Calu3 (cell line): ENCODE data around the gene ZNF853. TPM values are rescaled to one million over a fixed set of nuclear protein-coding genes. Genes with fewer than 3 reads are reported as not detected.

Experiments used
- BruUV-seq: library from RNA; stranded (reverse); fragments of 400-500 nt; replicated peaks from 2 replicates; lab custom pipeline; 2021; lab: Mats Ljungman, UMichigan
- CTCF ChIA-PET: fragments of 300-600 bp; sonication (Branson Sonifier 250); formaldehyde crosslinking; loops from one replicate; lab custom pipeline; 2022; ENCODE audit warnings: antibody characterized with exemption; lab: Charles Lee
- DNase-seq: peaks from one replicate; pipeline ENCODE4 v3.0.0; 2022
- H3K27ac Mint-ChIP-seq: one replicate; pipeline ENCODE4 v1.8.0; 2022; ENCODE audit warnings: mixed read lengths; ENCODE audit not compliant: unreplicated experiment
- H3K27me3 Mint-ChIP-seq: one replicate; pipeline ENCODE4 v1.8.0; 2022; ENCODE audit warnings: mixed read lengths; ENCODE audit not compliant: unreplicated experiment
- H3K36me3 Mint-ChIP-seq: one replicate; pipeline ENCODE4 v1.8.0; 2022; ENCODE audit warnings: mild to moderate bottlenecking, moderate library complexity, mixed read lengths; ENCODE audit not compliant: insufficient read depth, unreplicated experiment
- H3K4me1 Mint-ChIP-seq: one replicate; pipeline ENCODE4 v1.8.0; 2022; ENCODE audit warnings: mild to moderate bottlenecking, low read depth, mixed read lengths; ENCODE audit not compliant: unreplicated experiment
- H3K4me3 Mint-ChIP-seq: one replicate; pipeline ENCODE4 v1.8.0; 2022; ENCODE audit warnings: mild to moderate bottlenecking, low read depth, moderate library complexity, mixed read lengths; ENCODE audit not compliant: unreplicated experiment
- H3K9me3 Mint-ChIP-seq: one replicate; pipeline ENCODE4 v1.8.0; 2022; ENCODE audit warnings: low read depth, mixed read lengths; ENCODE audit not compliant: unreplicated experiment
- intact Hi-C: fragments of 100-400 bp; cut with micrococcal nuclease; formaldehyde crosslinking; loops from one replicate; pipeline ENCODE4 v1.10.0; 2022; ENCODE audit not compliant: unreplicated experiment
- total RNA-seq: library from RNA; stranded (reverse); gene quantifications from 2 replicates; pipeline ENCODE4 v1.2.3, GENCODE V29; 2022
- TF ChIP-seq, protein P1 (sequence below): fragments of 200-600 bp; IDR thresholded peaks from one replicate; pipeline ENCODE4 v1.8.0; 2022; ENCODE audit warnings: antibody characterized with exemption; ENCODE audit not compliant: unreplicated experiment

ZNF853 gene
- total RNA-seq, 1 experiment from 2014 or later, result 11.4 TPM

DNA sequence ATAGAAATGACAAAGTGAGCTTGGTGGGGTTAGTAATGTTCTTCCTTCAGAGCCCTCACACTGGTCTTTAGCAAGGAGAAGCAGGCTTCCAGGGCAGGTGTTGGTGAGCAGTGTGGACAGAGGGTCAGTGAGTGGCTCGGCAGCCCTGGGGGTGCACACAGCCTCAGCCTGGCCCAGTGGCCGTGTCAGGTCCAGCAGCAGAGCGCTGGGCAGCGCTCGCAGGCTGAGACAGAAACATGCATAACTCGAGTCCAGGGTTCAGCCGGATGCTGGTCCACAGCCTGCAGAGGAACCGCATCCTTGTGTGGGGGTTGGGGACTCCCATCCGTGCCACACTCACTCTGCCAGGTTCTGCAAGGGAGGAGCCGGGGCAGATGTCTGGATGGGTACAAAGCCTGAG is 11.0 kb upstream of the ZNF853 start:
- TF ChIP-seq, protein P1, sequence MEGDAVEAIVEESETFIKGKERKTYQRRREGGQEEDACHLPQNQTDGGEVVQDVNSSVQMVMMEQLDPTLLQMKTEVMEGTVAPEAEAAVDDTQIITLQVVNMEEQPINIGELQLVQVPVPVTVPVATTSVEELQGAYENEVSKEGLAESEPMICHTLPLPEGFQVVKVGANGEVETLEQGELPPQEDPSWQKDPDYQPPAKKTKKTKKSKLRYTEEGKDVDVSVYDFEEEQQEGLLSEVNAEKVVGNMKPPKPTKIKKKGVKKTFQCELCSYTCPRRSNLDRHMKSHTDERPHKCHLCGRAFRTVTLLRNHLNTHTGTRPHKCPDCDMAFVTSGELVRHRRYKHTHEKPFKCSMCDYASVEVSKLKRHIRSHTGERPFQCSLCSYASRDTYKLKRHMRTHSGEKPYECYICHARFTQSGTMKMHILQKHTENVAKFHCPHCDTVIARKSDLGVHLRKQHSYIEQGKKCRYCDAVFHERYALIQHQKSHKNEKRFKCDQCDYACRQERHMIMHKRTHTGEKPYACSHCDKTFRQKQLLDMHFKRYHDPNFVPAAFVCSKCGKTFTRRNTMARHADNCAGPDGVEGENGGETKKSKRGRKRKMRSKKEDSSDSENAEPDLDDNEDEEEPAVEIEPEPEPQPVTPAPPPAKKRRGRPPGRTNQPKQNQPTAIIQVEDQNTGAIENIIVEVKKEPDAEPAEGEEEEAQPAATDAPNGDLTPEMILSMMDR, result no peak
- no TSS peak for BruUV-seq
- DNase-seq, result no peak
- Mint-ChIP-seq H3K4me1 (no peaks in the 10 kb centered on the region), H3K27me3 (no peaks in the 10 kb centered on the region), H3K36me3 (peaks cover 51% of the 10 kb centered on the region), H3K4me3 (no peak overlapping the region), H3K27ac (no peak overlapping the region), H3K9me3 (no peaks in the 10 kb centered on the region)
- intact Hi-C loops, result no loop called here
- CTCF ChIA-PET, result no interaction called here

DNA sequence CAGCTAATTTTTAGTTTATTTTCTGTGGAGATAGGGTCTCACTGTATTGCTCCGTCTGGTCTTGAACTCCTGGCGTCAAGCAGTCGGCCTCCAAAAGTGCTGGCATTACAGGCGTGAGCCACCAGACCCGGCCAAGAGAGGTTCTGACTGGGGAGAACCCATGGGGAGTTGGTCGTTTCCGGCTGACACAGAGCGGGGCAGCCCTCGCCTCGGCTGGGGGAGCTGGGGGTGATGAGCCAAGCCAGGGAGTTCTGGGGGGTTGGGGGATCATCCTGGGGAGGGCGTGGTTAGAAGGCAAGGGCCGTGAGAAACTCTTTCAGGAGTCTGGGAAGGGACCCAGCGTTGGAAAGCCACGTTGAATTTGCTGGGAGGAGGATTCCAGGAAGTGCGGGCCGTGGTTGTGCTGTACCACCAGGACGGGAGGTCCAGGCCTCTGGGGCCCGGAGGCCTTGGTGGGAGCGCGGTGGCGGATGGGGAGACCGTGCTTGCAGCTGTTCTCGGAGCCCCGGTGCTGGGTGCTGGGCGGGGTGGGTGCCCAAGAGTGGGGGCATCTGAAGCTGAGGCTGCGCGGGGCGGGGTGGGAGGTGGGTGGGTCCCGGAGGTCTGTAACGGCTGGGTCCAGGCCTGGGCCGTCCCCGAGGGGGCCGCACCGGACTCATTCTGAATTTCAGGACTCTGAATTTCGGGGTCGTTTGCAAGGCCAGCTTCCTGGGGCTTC is 8.4 kb upstream of the ZNF853 start:
- no peak for DNase-seq
- Mint-ChIP-seq H3K27ac (no peak overlapping the region), H3K9me3 (no peaks in the 10 kb centered on the region), H3K4me3 (no peak overlapping the region), H3K27me3 (peaks cover under 1% of the 10 kb centered on the region), H3K4me1 (no peaks in the 10 kb centered on the region), H3K36me3 (peaks cover 37% of the 10 kb centered on the region)
- intact Hi-C loops, result no loop called here
- no TSS peak for BruUV-seq
- CTCF ChIA-PET, result no interaction called here
- TF ChIP-seq, protein P1, result no peak

DNA sequence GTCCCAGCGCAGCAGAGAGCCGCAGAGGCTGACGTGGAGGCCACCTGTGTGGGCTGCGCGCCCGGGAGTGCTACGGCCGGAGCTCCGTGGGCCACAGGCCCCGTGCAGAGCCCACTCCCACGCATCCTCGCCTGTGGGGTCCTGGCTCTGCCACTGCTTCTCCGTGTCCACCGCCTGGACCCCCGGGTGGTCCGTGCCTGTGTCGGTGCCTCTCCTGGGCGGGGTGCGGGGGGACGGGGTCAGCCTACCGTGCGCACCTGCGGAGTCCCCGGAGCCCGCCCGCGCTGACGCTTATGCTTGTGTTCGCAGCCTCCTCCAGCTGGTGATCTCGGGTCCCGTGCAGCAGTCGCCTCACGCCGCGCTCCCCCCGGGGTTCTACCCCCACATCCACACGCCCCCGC is 7.8 kb upstream of the ZNF853 start:
- H3K27ac Mint-ChIP-seq, result no peak overlapping the region
- CTCF ChIA-PET, result no interaction called here
- TF ChIP-seq, protein P1, result no peak
- H3K4me3 Mint-ChIP-seq, result no peak overlapping the region
- DNase-seq, result no peak
- H3K36me3 Mint-ChIP-seq, result peaks cover 31% of the 10 kb centered on the region
- no peaks in the 10 kb centered on the region for H3K4me1 Mint-ChIP-seq
- intact Hi-C loops, result no loop called here
- H3K27me3 Mint-ChIP-seq, result peaks cover 7% of the 10 kb centered on the region
- no TSS peak for BruUV-seq
- H3K9me3 Mint-ChIP-seq, result no peaks in the 10 kb centered on the region

DNA sequence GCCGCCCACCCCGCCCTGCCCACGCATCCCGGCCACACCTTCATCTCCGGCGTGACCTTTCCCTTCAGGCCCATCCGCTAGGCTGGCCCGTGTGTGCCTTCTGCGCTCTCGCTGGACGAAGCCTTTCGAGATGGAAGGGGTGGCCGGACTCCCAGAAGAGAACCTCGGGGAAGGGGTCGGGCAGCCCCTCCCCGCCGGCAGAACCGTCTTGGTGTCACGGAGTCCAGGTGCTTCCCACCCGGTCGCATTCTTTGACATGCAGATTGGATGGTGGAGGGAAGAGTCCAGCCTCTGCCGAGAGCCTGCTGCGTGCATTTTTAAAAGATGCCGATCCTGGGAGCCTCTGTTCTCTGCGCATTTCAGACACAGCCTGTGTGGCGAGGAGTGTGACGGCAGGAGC is 7.3 kb upstream of the ZNF853 start:
- no peaks in the 10 kb centered on the region for H3K9me3 Mint-ChIP-seq
- no peak for DNase-seq
- TF ChIP-seq, protein P1, result no peak
- no peak overlapping the region for H3K27ac Mint-ChIP-seq
- intact Hi-C loops, result no loop called here
- peaks cover 27% of the 10 kb centered on the region for H3K36me3 Mint-ChIP-seq
- BruUV-seq, result no TSS peak
- no peak overlapping the region for H3K4me3 Mint-ChIP-seq
- peaks cover 11% of the 10 kb centered on the region for H3K27me3 Mint-ChIP-seq
- no peaks in the 10 kb centered on the region for H3K4me1 Mint-ChIP-seq
- CTCF ChIA-PET, result interaction anchor here (0.6 kb wide), 1 partner anchor 959 kb away, joined by 5 read pairs; the partner anchor contains the start of gene MIOS
